Measurements from ENCODE around the gene MCC. TPM values are rescaled to one million over a fixed set of nuclear protein-coding genes. Genes with fewer than 3 reads are reported as not detected.

Gene MCC
- total RNA-seq, 1 experiment from 2014 or later: 7.1 TPM

GRCh38 chr5:113152380-113152740 lies 335.9 kb downstream of the MCC start:
- ChIA-PET POLR2A (ENCODE audit: unreplicated experiment) (no interaction called here), CTCF (no interaction called here)
- Histone ChIP-seq H3K27ac (ENCODE audit: low read length) (no peak overlapping the region), H3K27me3 (ENCODE audit: low read length) (peaks cover 6% of the 10 kb centered on the region; the same call in 1 of the 2 replicates), H3K79me2 (ENCODE audit: low read length) (no peaks in the 10 kb centered on the region), H3K36me3 (ENCODE audit: low read depth, low read length) (no peaks in the 10 kb centered on the region), H3K4me1 (ENCODE audit: insufficient read depth, low read length) (no peaks in the 10 kb centered on the region), H3K9me2 (replicated peaks; ENCODE audit: low read length) (no peaks in the 10 kb centered on the region), H3F3A (ENCODE audit: low read length, unreplicated experiment) (no peaks in the 10 kb centered on the region), H3K4me3 (ENCODE audit: low read length) (no peak overlapping the region), H3K4me2 (ENCODE audit: low read length) (no peak overlapping the region), H2AFZ (ENCODE audit: low read length) (no peak overlapping the region), H3K9me3 (ENCODE audit: low read length) (no peaks in the 10 kb centered on the region), H3K9ac (ENCODE audit: low read length) (no peak overlapping the region), H4K20me1 (ENCODE audit: low read length) (no peaks in the 10 kb centered on the region)
- intact Hi-C loops (cut with micrococcal nuclease): no loop called here
- no TSS peak for BruUV-seq (replicated peaks)
- ATAC-seq (no peak), DNase-seq (no peak)
- TF ChIP-seq CTCF (conservative IDR thresholded peaks at IDR 0.05; ENCODE audit: low read depth, low read length): no peak
- TF ChIP-seq EZH2phosphoT487 (IDR thresholded peaks at IDR 0.05; ENCODE audit: borderline replicate concordance, low read length): no peak
- TF ChIP-seq EZH2 (IDR thresholded peaks at IDR 0.05; ENCODE audit: low read length, unreplicated experiment): no peak

- POLR2A ChIA-PET (ENCODE audit: unreplicated experiment): no interaction called here
- DNase-seq (no peak), ATAC-seq (no peak)
- Histone ChIP-seq H4K20me1 (ENCODE audit: low read length) (no peaks in the 10 kb centered on the region), H3K36me3 (ENCODE audit: low read depth, low read length) (no peaks in the 10 kb centered on the region), H3K9me3 (ENCODE audit: low read length) (no peaks in the 10 kb centered on the region), H2AFZ (ENCODE audit: low read length) (no peak overlapping the region), H3K79me2 (ENCODE audit: low read length) (no peaks in the 10 kb centered on the region), H3K27me3 (ENCODE audit: low read length) (0 out of 2 replicates have a peak, but pooled peaks cover 3% of the 10 kb centered on the region), H3K4me3 (ENCODE audit: low read length) (no peak overlapping the region), H3K9ac (ENCODE audit: low read length) (no peak overlapping the region), H3K9me2 (replicated peaks; ENCODE audit: low read length) (no peaks in the 10 kb centered on the region), H3K27ac (ENCODE audit: low read length) (no peak overlapping the region), H3F3A (ENCODE audit: low read length, unreplicated experiment) (no peaks in the 10 kb centered on the region), H3K4me1 (ENCODE audit: insufficient read depth, low read length) (no peaks in the 10 kb centered on the region), H3K4me2 (ENCODE audit: low read length) (no peak overlapping the region)
- no peak for TF ChIP-seq EZH2phosphoT487 (IDR thresholded peaks at IDR 0.05; ENCODE audit: borderline replicate concordance, low read length)
- no peak for TF ChIP-seq EZH2 (IDR thresholded peaks at IDR 0.05; ENCODE audit: low read length, unreplicated experiment)
- TF ChIP-seq CTCF (conservative IDR thresholded peaks at IDR 0.05; ENCODE audit: low read depth, low read length): no peak
- CTCF ChIA-PET: no interaction called here
- no TSS peak for BruUV-seq (replicated peaks)
- intact Hi-C loops (cut with micrococcal nuclease): no loop called here
Measured at GRCh38 chr5:113151641-113152379, 336.4 kb downstream of the MCC start.

- Histone ChIP-seq H3K27me3 (ENCODE audit: low read length) (no peaks in the 10 kb centered on the region), H3K9ac (ENCODE audit: low read length) (no peak overlapping the region), H3K9me3 (ENCODE audit: low read length) (no peaks in the 10 kb centered on the region), H3K4me1 (ENCODE audit: insufficient read depth, low read length) (no peaks in the 10 kb centered on the region), H3K79me2 (ENCODE audit: low read length) (no peaks in the 10 kb centered on the region), H2AFZ (ENCODE audit: low read length) (no peak overlapping the region), H3F3A (ENCODE audit: low read length, unreplicated experiment) (no peaks in the 10 kb centered on the region), H3K36me3 (ENCODE audit: low read depth, low read length) (no peaks in the 10 kb centered on the region), H3K27ac (ENCODE audit: low read length) (no peak overlapping the region), H3K4me2 (ENCODE audit: low read length) (no peak overlapping the region), H4K20me1 (ENCODE audit: low read length) (no peaks in the 10 kb centered on the region), H3K9me2 (replicated peaks; ENCODE audit: low read length) (no peaks in the 10 kb centered on the region), H3K4me3 (ENCODE audit: low read length) (no peak overlapping the region)
- ChIA-PET POLR2A (ENCODE audit: unreplicated experiment) (no interaction called here), CTCF (no interaction called here)
- no peak for DNase-seq
- BruUV-seq (replicated peaks): no TSS peak
- TF ChIP-seq EZH2phosphoT487 (IDR thresholded peaks at IDR 0.05; ENCODE audit: borderline replicate concordance, low read length) (no peak), EZH2 (IDR thresholded peaks at IDR 0.05; ENCODE audit: low read length, unreplicated experiment) (no peak), CTCF (conservative IDR thresholded peaks at IDR 0.05; ENCODE audit: low read depth, low read length) (no peak)
- intact Hi-C loops (cut with micrococcal nuclease): no loop called here
- no peak for ATAC-seq
Measured at GRCh38 chr5:113150821-113151220, 337.4 kb downstream of the MCC start.

Measured in PC-3 (cell line).